ENCODE measurements around the gene STARD3.

The STARD3 gene

GRCh38 chr17:39660397-39661385, 23.7 kb downstream of the STARD3 start:
- DNase-seq: no peak

- no peak for DNase-seq
These were observed 25.0 kb downstream of the STARD3 start for GRCh38 chr17:39661744-39662541.

GRCh38 chr17:39662551-39663339, 25.8 kb downstream of the STARD3 start:
- DNase-seq: no peak

- DNase-seq: no peak
These were observed 26.4 kb downstream of the STARD3 start for GRCh38 chr17:39663340-39663687.

- DNase-seq: no peak
These were observed 27.0 kb downstream of the STARD3 start for GRCh38 chr17:39663688-39664580.

GRCh38 chr17:39664581-39665561, 27.9 kb downstream of the STARD3 start, which contains the start of gene TCAP:
Gene TCAP, plus strand, starts transcription at chr17:39665349. Its CDS starts 11 bp downstream, at chr17:39665360.
- no peak for DNase-seq

GRCh38 chr17:39665642-39666224, 28.8 kb downstream of the STARD3 start:
- DNase-seq: no peak

- DNase-seq: no peak
These were observed 29.3 kb downstream of the STARD3 start for GRCh38 chr17:39666231-39666600.

GRCh38 chr17:39666601-39667261, 29.8 kb downstream of the STARD3 start:
- DNase-seq: no peak

- DNase-seq: no peak
These were observed 30.5 kb downstream of the STARD3 start for GRCh38 chr17:39667262-39667944.

- DNase-seq: no peak
These were observed 31.3 kb downstream of the STARD3 start, which contains the start of gene PNMT for GRCh38 chr17:39667945-39668924. Gene PNMT, plus strand, starts transcription at chr17:39668453. Its CDS starts 23 bp downstream, at chr17:39668476.

GRCh38 chr17:39669897-39670735, 33.2 kb downstream of the STARD3 start:
- no peak for DNase-seq

GRCh38 chr17:39670746-39671145, 33.8 kb downstream of the STARD3 start:
- DNase-seq: no peak

- DNase-seq: no peak
These were observed 34.9 kb downstream of the STARD3 start for GRCh38 chr17:39671651-39672521.

GRCh38 chr17:39672522-39673334, 35.8 kb downstream of the STARD3 start:
- DNase-seq: no peak
